ENCODE results near the gene KMT2E.

DNA sequence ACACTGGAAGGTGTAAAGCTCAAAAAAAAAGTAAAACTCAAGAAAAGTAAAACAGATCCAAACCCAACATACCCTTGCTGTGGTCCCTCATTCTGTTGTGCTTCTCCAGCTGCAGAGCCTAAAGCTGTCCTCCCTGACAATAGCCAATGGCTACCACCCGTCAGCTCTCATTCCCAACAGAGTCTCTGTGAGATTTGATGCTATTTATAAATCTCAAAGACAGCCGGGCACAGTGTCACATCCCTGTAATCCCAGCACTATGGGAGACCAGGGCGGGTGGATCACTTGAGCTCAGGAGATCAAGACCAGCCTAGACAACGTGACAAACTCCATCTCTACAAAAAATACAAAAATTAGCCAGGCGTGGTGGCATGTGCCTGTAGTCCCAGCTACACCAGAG lies 116.0 kb downstream of the KMT2E start:
- TF ChIP-seq, protein P1, sequence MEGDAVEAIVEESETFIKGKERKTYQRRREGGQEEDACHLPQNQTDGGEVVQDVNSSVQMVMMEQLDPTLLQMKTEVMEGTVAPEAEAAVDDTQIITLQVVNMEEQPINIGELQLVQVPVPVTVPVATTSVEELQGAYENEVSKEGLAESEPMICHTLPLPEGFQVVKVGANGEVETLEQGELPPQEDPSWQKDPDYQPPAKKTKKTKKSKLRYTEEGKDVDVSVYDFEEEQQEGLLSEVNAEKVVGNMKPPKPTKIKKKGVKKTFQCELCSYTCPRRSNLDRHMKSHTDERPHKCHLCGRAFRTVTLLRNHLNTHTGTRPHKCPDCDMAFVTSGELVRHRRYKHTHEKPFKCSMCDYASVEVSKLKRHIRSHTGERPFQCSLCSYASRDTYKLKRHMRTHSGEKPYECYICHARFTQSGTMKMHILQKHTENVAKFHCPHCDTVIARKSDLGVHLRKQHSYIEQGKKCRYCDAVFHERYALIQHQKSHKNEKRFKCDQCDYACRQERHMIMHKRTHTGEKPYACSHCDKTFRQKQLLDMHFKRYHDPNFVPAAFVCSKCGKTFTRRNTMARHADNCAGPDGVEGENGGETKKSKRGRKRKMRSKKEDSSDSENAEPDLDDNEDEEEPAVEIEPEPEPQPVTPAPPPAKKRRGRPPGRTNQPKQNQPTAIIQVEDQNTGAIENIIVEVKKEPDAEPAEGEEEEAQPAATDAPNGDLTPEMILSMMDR (IDR thresholded peaks at IDR 0.05; ENCODE audit: low read length), result no peak
- TF ChIP-seq EZH2 (IDR thresholded peaks at IDR 0.05; ENCODE audit: borderline replicate concordance, low read length), result no peak
